H1 (cell line): Measurements from ENCODE around the gene CPPED1. TPM values are rescaled to one million over a fixed set of nuclear protein-coding genes. Genes with fewer than 3 reads are reported as not detected.

Experiments
- BRCA1 ChIP-seq: IDR thresholded peaks from 2 replicates; pipeline ENCODE4 v1.6.1; 2012; ENCODE audit warnings: low read depth, low read length, improper control_type of control experiment
- CBX5 ChIP-seq: fragments of 300-800, 300-1000 bp; sonication (generic); IDR thresholded peaks from 2 replicates; pipeline ENCODE4 v1.7.1; 2016; ENCODE audit warnings: antibody characterized with exemption, low read length, low read depth
- CHD1 ChIP-seq: IDR thresholded peaks from 2 replicates; pipeline ENCODE4 v1.6.1; 2012; ENCODE audit warnings: low read depth, low read length, improper control_type of control experiment
- CREB1 ChIP-seq: IDR thresholded peaks from 2 replicates; pipeline ENCODE4 v1.6.1; 2012; ENCODE audit warnings: inconsistent platforms
- CTBP2 ChIP-seq: IDR thresholded peaks from 2 replicates; pipeline ENCODE4 v1.7.0; 2011; ENCODE audit warnings: borderline replicate concordance, mild to moderate bottlenecking, moderate library complexity, mixed read lengths, low read length; ENCODE audit not compliant: insufficient read depth, insufficient read length
- FOSL1 ChIP-seq: IDR thresholded peaks from 2 replicates; pipeline ENCODE4 v1.6.1; 2011; ENCODE audit warnings: mild to moderate bottlenecking, low read depth, low read length, moderate library complexity; ENCODE audit not compliant: insufficient read depth
- GTF2F1 ChIP-seq: IDR thresholded peaks from 2 replicates; pipeline ENCODE4 v1.6.1; 2012; ENCODE audit warnings: low read depth, low read length, improper control_type of control experiment, borderline replicate concordance
- POLR2A ChIP-seq, 2 experiments: IDR thresholded peaks; 1 replicate in 1 of 2; 2 replicates in 1 of 2; pipeline ENCODE4 v1.6.1; 2011; ENCODE audit warnings: low read depth in 2 of 2, low read length in 2 of 2, mild to moderate bottlenecking in 2 of 2; ENCODE audit errors: control extremely low read depth in 1 of 2
- RAD21 ChIP-seq, 2 experiments: IDR thresholded peaks in 1 of 2; conservative IDR thresholded peaks in 1 of 2; 2 replicates each; pipeline ENCODE4 v1.6.1; 2011; ENCODE audit warnings: low read depth in 2 of 2, low read length in 2 of 2, improper control_type of control experiment in 1 of 2, inconsistent platforms in 1 of 2, mild to moderate bottlenecking in 1 of 2, moderate library complexity in 1 of 2
- RNF2 ChIP-seq: fragments of 200-900, 300-1000 bp; sonication (generic); IDR thresholded peaks from 2 replicates; pipeline ENCODE4 v1.7.1; 2016; ENCODE audit warnings: borderline replicate concordance, low read depth, mild to moderate bottlenecking, antibody characterized with exemption, low read length; ENCODE audit not compliant: poor library complexity, severe bottlenecking; ENCODE audit errors: missing control alignments
- TBP ChIP-seq: IDR thresholded peaks from 2 replicates; pipeline ENCODE4 v1.6.1; 2011; ENCODE audit warnings: low read depth, low read length, improper control_type of control experiment
- TCF12 ChIP-seq: IDR thresholded peaks from 2 replicates; pipeline ENCODE4 v1.6.1; 2011; ENCODE audit warnings: low read depth, mild to moderate bottlenecking, low read length
- TEAD4 ChIP-seq: IDR thresholded peaks from 2 replicates; pipeline ENCODE4 v1.6.1; 2012; ENCODE audit warnings: low read depth, low read length, inconsistent platforms, mixed read lengths
- YY1 ChIP-seq: IDR thresholded peaks from 2 replicates; pipeline ENCODE4 v1.6.1; 2011; ENCODE audit warnings: low read depth, mild to moderate bottlenecking, low read length
- ZNF274 ChIP-seq: IDR thresholded peaks from 2 replicates; pipeline ENCODE4 v1.7.0; 2012; ENCODE audit warnings: low read length, borderline replicate concordance; ENCODE audit errors: extremely low read depth
- polyA plus RNA-seq, 7 experiments: library from polyadenylated mRNA; depleted of rRNA in 3 of 7; stranded (reverse) in 5 of 7; unstranded in 2 of 7; fragments of >200 nt in 5 of 7; fragments of 200-250 nt in 2 of 7; gene quantifications; 1 replicate in 5 of 7; 2 replicates in 1 of 7; 4 replicates in 1 of 7; pipeline versions ENCODE4 v1.2.1 to v1.2.3, GENCODE V29; 2011 to 2013; ENCODE audit warnings: missing spikeins in 2 of 7, mixed read lengths in 2 of 7
- total RNA-seq: library from RNA; stranded (reverse); fragmentation: NEBNext Ultra II Directional; extraction: Animal tissue kit (Norgen Biotek cat#: 25700); gene quantifications from 2 replicates; pipeline ENCODE4 v1.2.1, GENCODE V29; 2021
- TF ChIP-seq, protein P1 (sequence below), 3 experiments: IDR thresholded peaks; 1 replicate in 2 of 3; 2 replicates in 1 of 3; pipeline versions ENCODE4 v1.5.1 to v1.6.1; 2011; ENCODE audit warnings: low read length in 3 of 3, mild to moderate bottlenecking in 3 of 3, inconsistent platforms in 2 of 3, low read depth in 1 of 3, moderate library complexity in 1 of 3; ENCODE audit not compliant: insufficient read depth in 1 of 3; ENCODE audit errors: control extremely low read depth in 1 of 3

CPPED1 gene
- total and polyA plus RNA-seq, 2 of the 8 experiments (the other 6 are each of a cell fraction or from before 2014, with no cell fraction given) = 3.5 to 11.2 TPM

GRCh38 chr16:12803203-12804093 lies at the start of gene CPPED1 (continued):
- TF ChIP-seq FOSL1 (no peak), RAD21 (IDR thresholded peaks at IDR 0.05 in 1 of 2, conservative IDR thresholded peaks at IDR 0.05 in 1 of 2; ENCODE audit: low read depth in 2 of 2, low read length in 2 of 2) (peak; percentile 5 to 22; a peak in 1 of 4 replicates), RNF2 (no peak), TCF12 (peak; percentile 76; the same call in 1 of the 2 replicates), CHD1 (no peak), POLR2A (IDR thresholded peaks at IDR 0.05; ENCODE audit: control extremely low read depth in 1 of 2, low read depth in 2 of 2, low read length in 2 of 2) (peak; percentile 77 to 93), YY1 (peak; percentile 99), ZNF274 (no peak), GTF2F1 (peak; percentile 86), CTBP2 (peak; percentile 63), CREB1 (peak; percentile 48; the same call in 1 of the 2 replicates), TEAD4 (peak; percentile 81), BRCA1 (no peak), CBX5 (no peak), TBP (peak; percentile 94)
- TF ChIP-seq, protein P1, sequence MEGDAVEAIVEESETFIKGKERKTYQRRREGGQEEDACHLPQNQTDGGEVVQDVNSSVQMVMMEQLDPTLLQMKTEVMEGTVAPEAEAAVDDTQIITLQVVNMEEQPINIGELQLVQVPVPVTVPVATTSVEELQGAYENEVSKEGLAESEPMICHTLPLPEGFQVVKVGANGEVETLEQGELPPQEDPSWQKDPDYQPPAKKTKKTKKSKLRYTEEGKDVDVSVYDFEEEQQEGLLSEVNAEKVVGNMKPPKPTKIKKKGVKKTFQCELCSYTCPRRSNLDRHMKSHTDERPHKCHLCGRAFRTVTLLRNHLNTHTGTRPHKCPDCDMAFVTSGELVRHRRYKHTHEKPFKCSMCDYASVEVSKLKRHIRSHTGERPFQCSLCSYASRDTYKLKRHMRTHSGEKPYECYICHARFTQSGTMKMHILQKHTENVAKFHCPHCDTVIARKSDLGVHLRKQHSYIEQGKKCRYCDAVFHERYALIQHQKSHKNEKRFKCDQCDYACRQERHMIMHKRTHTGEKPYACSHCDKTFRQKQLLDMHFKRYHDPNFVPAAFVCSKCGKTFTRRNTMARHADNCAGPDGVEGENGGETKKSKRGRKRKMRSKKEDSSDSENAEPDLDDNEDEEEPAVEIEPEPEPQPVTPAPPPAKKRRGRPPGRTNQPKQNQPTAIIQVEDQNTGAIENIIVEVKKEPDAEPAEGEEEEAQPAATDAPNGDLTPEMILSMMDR (IDR thresholded peaks at IDR 0.05; ENCODE audit: control extremely low read depth in 1 of 3, insufficient read depth in 1 of 3, low read depth in 1 of 3, low read length in 3 of 3) = no peak
